HepG2 (cell line): ENCODE results near the gene GADD45A. TPM values are rescaled to one million over a fixed set of nuclear protein-coding genes. Genes with fewer than 3 reads are reported as not detected.

ENCODE experiments used
- BCL6 ChIP-seq: IDR thresholded peaks from 2 replicates; pipeline ENCODE4 v1.6.1; 2016; ENCODE audit warnings: missing genetic modification reagents, missing compliant biosample characterization
- CBX5 ChIP-seq: sonication (generic); formaldehyde crosslinking; IDR thresholded peaks from 2 replicates; pipeline ENCODE4 v1.4.0; 2020; ENCODE audit warnings: missing genetic modification reagents, borderline replicate concordance
- CSRNP2 ChIP-seq: sonication (generic); formaldehyde crosslinking; conservative IDR thresholded peaks from 2 replicates; pipeline ENCODE4 v1.8.0; 2022; ENCODE audit warnings: low read depth, missing genetic modification reagents
- FOXA1 ChIP-seq, 2 experiments: fragments of 450-650 bp in 1 of 2; sonication (generic) in 1 of 2; formaldehyde crosslinking in 1 of 2; IDR thresholded peaks; 2 replicates each; pipeline versions ENCODE4 v1.4.0 to v1.6.1; 2016 to 2020; ENCODE audit warnings: missing genetic modification reagents in 1 of 2
- HDAC2 ChIP-seq: sonication (generic); formaldehyde crosslinking; IDR thresholded peaks from 2 replicates; pipeline ENCODE4 v1.4.0; 2020; ENCODE audit warnings: missing genetic modification reagents
- KAT8 ChIP-seq: IDR thresholded peaks from 2 replicates; pipeline ENCODE4 v1.6.1; 2016; ENCODE audit warnings: missing genetic modification reagents, missing compliant biosample characterization
- MXD4 ChIP-seq: IDR thresholded peaks from 2 replicates; pipeline ENCODE4 v1.6.1; 2016; ENCODE audit warnings: mild to moderate bottlenecking, missing biosample characterization, missing genetic modification reagents
- NFKB2 ChIP-seq: sonication (generic); formaldehyde crosslinking; IDR thresholded peaks from 2 replicates; pipeline ENCODE4 v1.4.0; 2020; ENCODE audit warnings: missing genetic modification reagents, borderline replicate concordance
- ONECUT2 ChIP-seq: sonication (generic); formaldehyde crosslinking; IDR thresholded peaks from 2 replicates; pipeline ENCODE4 v1.4.0; 2020; ENCODE audit warnings: missing genetic modification reagents
- POGZ ChIP-seq: sonication (generic); formaldehyde crosslinking; IDR thresholded peaks from 2 replicates; pipeline ENCODE4 v1.4.0; 2020; ENCODE audit warnings: mild to moderate bottlenecking, missing genetic modification reagents
- RXRB ChIP-seq: IDR thresholded peaks from 2 replicates; pipeline ENCODE4 v1.6.1; 2016; ENCODE audit warnings: borderline replicate concordance, missing genetic modification reagents, missing compliant biosample characterization
- SALL1 ChIP-seq: sonication (generic); formaldehyde crosslinking; IDR thresholded peaks from 2 replicates; pipeline ENCODE4 v1.8.0; 2022; ENCODE audit warnings: mild to moderate bottlenecking, missing genetic modification reagents
- TRAFD1 ChIP-seq: sonication (generic); formaldehyde crosslinking; IDR thresholded peaks from 2 replicates; pipeline ENCODE4 v1.5.1; 2020; ENCODE audit warnings: missing genetic modification reagents, mild to moderate bottlenecking, borderline replicate concordance
- ZFP37 ChIP-seq: sonication (generic); formaldehyde crosslinking; IDR thresholded peaks from 2 replicates; pipeline ENCODE4 v1.4.0; 2020; ENCODE audit warnings: missing genetic modification reagents, borderline replicate concordance
- ZFX ChIP-seq: sonication (generic); formaldehyde crosslinking; IDR thresholded peaks from 2 replicates; pipeline ENCODE4 v1.4.0; 2020; ENCODE audit warnings: mild to moderate bottlenecking, low read depth, missing genetic modification reagents, moderate library complexity
- ZNF12 ChIP-seq: sonication (generic); formaldehyde crosslinking; IDR thresholded peaks from 2 replicates; pipeline ENCODE4 v1.5.0; 2020; ENCODE audit warnings: missing genetic modification reagents
- ZNF20 ChIP-seq: sonication (generic); formaldehyde crosslinking; IDR thresholded peaks from 2 replicates; pipeline ENCODE4 v1.4.0; 2020; ENCODE audit warnings: mild to moderate bottlenecking, moderate library complexity, missing genetic modification reagents
- ZNF549 ChIP-seq: sonication (generic); formaldehyde crosslinking; IDR thresholded peaks from 2 replicates; pipeline ENCODE4 v1.5.0; 2020; ENCODE audit warnings: missing genetic modification reagents
- ZNF672 ChIP-seq: sonication (generic); formaldehyde crosslinking; IDR thresholded peaks from 2 replicates; pipeline ENCODE4 v1.8.1; 2022; ENCODE audit warnings: missing genetic modification reagents
- ZNF790 ChIP-seq: sonication (generic); formaldehyde crosslinking; IDR thresholded peaks from 2 replicates; pipeline ENCODE4 v1.8.0; 2022; ENCODE audit warnings: missing genetic modification reagents, mild to moderate bottlenecking, borderline replicate concordance
- ZSCAN22 ChIP-seq: sonication (generic); formaldehyde crosslinking; IDR thresholded peaks from 2 replicates; pipeline ENCODE4 v1.4.0; 2020; ENCODE audit warnings: mild to moderate bottlenecking, missing genetic modification reagents
- polyA plus RNA-seq, 8 experiments: library from polyadenylated mRNA; depleted of rRNA in 3 of 8; stranded (reverse) in 7 of 8; unstranded in 1 of 8; fragments of >200 nt; fragmentation: Illumina TruSeq in 4 of 8; extraction: Trizol in 4 of 8; gene quantifications; 2 replicates each; pipeline versions ENCODE4 v1.2.1 to v1.2.3, GENCODE V29; 2011 to 2016; ENCODE audit warnings: low read depth in 4 of 8, missing spikeins in 1 of 8, mixed read lengths in 1 of 8; ENCODE audit not compliant: insufficient read depth in 1 of 8
- total RNA-seq, 5 experiments: library from RNA; depleted of rRNA; stranded (reverse); fragments of >200 nt; fragmentation: Illumina TruSeq; extraction: Trizol; gene quantifications; 2 replicates each; pipeline ENCODE4 v1.2.3, GENCODE V29; 2016; ENCODE audit warnings: low read depth in 1 of 5
- TF ChIP-seq, protein P1 (sequence below): sonication (generic); formaldehyde crosslinking; IDR thresholded peaks from 2 replicates; pipeline ENCODE4 v1.4.0; 2020; ENCODE audit warnings: mild to moderate bottlenecking, missing genetic modification reagents
- TF ChIP-seq, protein P2 (sequence below): sonication (generic); formaldehyde crosslinking; IDR thresholded peaks from 2 replicates; pipeline ENCODE4 v1.8.1; 2023; ENCODE audit warnings: missing genetic modification reagents, inconsistent platforms, borderline replicate concordance
- TF ChIP-seq, protein P3 (sequence below): sonication (generic); formaldehyde crosslinking; IDR thresholded peaks from 2 replicates; pipeline ENCODE4 v1.4.0; 2020; ENCODE audit warnings: low read depth, mild to moderate bottlenecking, missing genetic modification reagents

The GADD45A gene
- total and polyA plus RNA-seq, 2 of the 13 experiments (the other 11 are each of a cell fraction or from before 2014, with no cell fraction given) = 33.2 to 46.2 TPM

- TF ChIP-seq, protein P1, sequence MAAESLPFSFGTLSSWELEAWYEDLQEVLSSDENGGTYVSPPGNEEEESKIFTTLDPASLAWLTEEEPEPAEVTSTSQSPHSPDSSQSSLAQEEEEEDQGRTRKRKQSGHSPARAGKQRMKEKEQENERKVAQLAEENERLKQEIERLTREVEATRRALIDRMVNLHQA = no peak
- TF ChIP-seq FOXA1 (IDR thresholded peaks at IDR 0.05) (no peak), FOXA1 (CRISPR knock-in tag; IDR thresholded peaks at IDR 0.05) (peak; percentile 53), ZNF790 (no peak), RXRB (CRISPR knock-in tag) (peak; percentile 35; the same call in 1 of the 2 replicates), TRAFD1 (CRISPR knock-in tag) (no peak), ZNF672 (CRISPR knock-in tag) (no peak), CBX5 (CRISPR knock-in tag) (peak; percentile 26; the same call in 1 of the 2 replicates), ZNF20 (CRISPR knock-in tag) (no peak), KAT8 (CRISPR knock-in tag) (no peak), MXD4 (CRISPR knock-in tag) (no peak), ZNF549 (CRISPR knock-in tag) (0 out of 2 replicates have a peak, but pooled peaks have one; percentile 30), ZSCAN22 (CRISPR knock-in tag) (no peak), BCL6 (CRISPR knock-in tag) (peak; percentile 18; the same call in 1 of the 2 replicates), ZNF12 (CRISPR knock-in tag) (0 out of 2 replicates have a peak, but pooled peaks have one; percentile 25), ZFP37 (CRISPR knock-in tag) (no peak), SALL1 (CRISPR knock-in tag) (peak; percentile 52; the same call in 1 of the 2 replicates), NFKB2 (CRISPR knock-in tag) (no peak), POGZ (CRISPR knock-in tag) (peak; percentile 77), ZFX (CRISPR knock-in tag) (peak; percentile 44; the same call in 1 of the 2 replicates), CSRNP2 (CRISPR knock-in tag) (no peak), HDAC2 (CRISPR knock-in tag) (peak; percentile 65), ONECUT2 (no peak)
- TF ChIP-seq, protein P2, sequence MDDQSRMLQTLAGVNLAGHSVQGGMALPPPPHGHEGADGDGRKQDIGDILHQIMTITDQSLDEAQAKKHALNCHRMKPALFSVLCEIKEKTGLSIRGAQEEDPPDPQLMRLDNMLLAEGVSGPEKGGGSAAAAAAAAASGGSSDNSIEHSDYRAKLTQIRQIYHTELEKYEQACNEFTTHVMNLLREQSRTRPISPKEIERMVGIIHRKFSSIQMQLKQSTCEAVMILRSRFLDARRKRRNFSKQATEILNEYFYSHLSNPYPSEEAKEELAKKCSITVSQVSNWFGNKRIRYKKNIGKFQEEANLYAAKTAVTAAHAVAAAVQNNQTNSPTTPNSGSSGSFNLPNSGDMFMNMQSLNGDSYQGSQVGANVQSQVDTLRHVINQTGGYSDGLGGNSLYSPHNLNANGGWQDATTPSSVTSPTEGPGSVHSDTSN = no peak
- TF ChIP-seq, protein P3, sequence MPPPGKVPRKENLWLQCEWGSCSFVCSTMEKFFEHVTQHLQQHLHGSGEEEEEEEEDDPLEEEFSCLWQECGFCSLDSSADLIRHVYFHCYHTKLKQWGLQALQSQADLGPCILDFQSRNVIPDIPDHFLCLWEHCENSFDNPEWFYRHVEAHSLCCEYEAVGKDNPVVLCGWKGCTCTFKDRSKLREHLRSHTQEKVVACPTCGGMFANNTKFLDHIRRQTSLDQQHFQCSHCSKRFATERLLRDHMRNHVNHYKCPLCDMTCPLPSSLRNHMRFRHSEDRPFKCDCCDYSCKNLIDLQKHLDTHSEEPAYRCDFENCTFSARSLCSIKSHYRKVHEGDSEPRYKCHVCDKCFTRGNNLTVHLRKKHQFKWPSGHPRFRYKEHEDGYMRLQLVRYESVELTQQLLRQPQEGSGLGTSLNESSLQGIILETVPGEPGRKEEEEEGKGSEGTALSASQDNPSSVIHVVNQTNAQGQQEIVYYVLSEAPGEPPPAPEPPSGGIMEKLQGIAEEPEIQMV = no peak
Observed at GRCh38 chr1:67645495-67646144, 39.4 kb upstream of the GADD45A start (continued).
